ENCODE results near the gene KANK4. TPM values are rescaled to one million over a fixed set of nuclear protein-coding genes. Genes with fewer than 3 reads are reported as not detected.

KANK4 gene
- total and polyA plus RNA-seq, 2 of the 8 experiments (the other 6 are each of a cell fraction or from before 2014, with no cell fraction given) = 0.22 to 0.26 TPM

DNA sequence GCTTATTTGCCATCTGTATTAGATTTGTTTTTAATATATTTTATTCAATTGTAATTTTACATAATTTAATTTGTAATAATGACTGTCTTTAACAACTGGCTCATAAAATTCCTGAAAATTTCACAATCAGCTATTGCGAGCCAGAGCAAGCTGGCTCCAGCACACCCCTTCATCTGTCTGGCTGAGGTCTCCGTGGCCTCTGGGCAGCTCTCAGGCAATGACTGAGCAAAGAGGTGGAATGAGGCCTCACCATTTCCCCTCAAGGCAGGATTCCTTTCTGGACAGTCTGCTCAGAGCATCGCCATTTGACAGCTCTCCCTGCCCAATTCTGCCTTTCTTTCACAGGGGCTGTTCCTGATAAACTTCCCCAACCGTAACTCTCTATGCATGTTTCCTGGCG, 5.8 kb upstream of the KANK4 start:
- Histone ChIP-seq H3K14ac (ENCODE audit: insufficient read length) (no peak overlapping the region), H3K36me3 (ENCODE audit: control insufficient read depth in 2 of 4, insufficient read depth in 4 of 4, low read length in 3 of 4) (no peaks in the 10 kb centered on the region), H3K79me2 (ENCODE audit: control insufficient read depth in 1 of 2, insufficient read depth in 2 of 2, low read length in 2 of 2) (no peaks in the 10 kb centered on the region), H2BK15ac (ENCODE audit: low read length) (no peak overlapping the region), H3K23me2 (ENCODE audit: low read depth, low read length) (no peaks in the 10 kb centered on the region), H3K23ac (ENCODE audit: insufficient read length) (no peak overlapping the region), H3K56ac (replicated peaks; ENCODE audit: insufficient read length, low read depth, low read length) (no peak overlapping the region), H2BK12ac (ENCODE audit: low read depth, low read length) (no peak overlapping the region), H4K8ac (ENCODE audit: extremely low read depth, insufficient read depth, low read length) (no peak overlapping the region), H4K20me1 (replicated peaks in 1 of 2; ENCODE audit: control insufficient read depth in 1 of 2, insufficient read depth in 2 of 2, low read length in 2 of 2) (no peaks in the 10 kb centered on the region), H2BK20ac (ENCODE audit: low read length) (no peak overlapping the region), H3K18ac (ENCODE audit: extremely low read depth, low read length) (no peak overlapping the region), H2BK5ac (ENCODE audit: low read depth, low read length) (no peak overlapping the region), H3K79me1 (ENCODE audit: low read depth, low read length) (no peaks in the 10 kb centered on the region), H3K27me3 (replicated peaks in 1 of 4; ENCODE audit: control insufficient read depth in 3 of 4, extremely low read depth in 1 of 4, insufficient read depth in 3 of 4, low read length in 3 of 4) (peaks cover 0 to 4% (median 4%) of the 10 kb centered on the region in 4 experiments; a peak in 6 of 7 replicates), H2AFZ (ENCODE audit: low read length) (no peak overlapping the region), H2BK120ac (replicated peaks; ENCODE audit: low read depth, low read length) (no peak overlapping the region), H3K27ac (ENCODE audit: low read depth, low read length) (no peak overlapping the region), H3K4me1 (replicated peaks in 1 of 4; ENCODE audit: control insufficient read depth in 3 of 4, insufficient read depth in 4 of 4, low read length in 3 of 4) (peaks cover 0 to 6% (median 3%) of the 10 kb centered on the region in 4 experiments; a peak in 3 of 7 replicates), H3K9ac (replicated peaks in 1 of 4; ENCODE audit: extremely low read depth in 1 of 4, low read depth in 3 of 4, low read length in 3 of 4) (no peak overlapping the region), H3K4ac (replicated peaks; ENCODE audit: insufficient read length, low read depth, low read length) (no peak overlapping the region), H3K4me3 (ENCODE audit: extremely low read depth in 1 of 4, insufficient read depth in 2 of 4, low read depth in 3 of 4, low read length in 4 of 4) (no peak overlapping the region), H2AK5ac (ENCODE audit: low read depth, low read length) (no peak overlapping the region), H4K5ac (ENCODE audit: insufficient read length, low read depth, low read length) (no peak overlapping the region), H4K91ac (replicated peaks; ENCODE audit: insufficient read length, low read length) (no peak overlapping the region), H3K4me2 (ENCODE audit: insufficient read depth in 1 of 2, low read depth in 2 of 2, low read length in 2 of 2) (no peak overlapping the region), H3K9me3 (ENCODE audit: insufficient read depth in 2 of 2, low read depth in 1 of 2, low read length in 1 of 2) (no peaks in the 10 kb centered on the region)
- POLR2A ChIA-PET (ENCODE audit: partially characterized antibody) = interaction anchor here (1.1 to 1.4 kb wide), 3 partner anchors 9 to 24 kb away, joined by 3 read pairs; no protein-coding TSS in a partner anchor
- FAIRE-seq (no peak), DNase-seq (ENCODE audit: low read depth in 1 of 2, low spot score in 2 of 2) (no peak)
- CTCF ChIA-PET (ENCODE audit: partially characterized antibody) = interaction anchor here (0.6 to 2.6 kb wide), 4 partner anchors 13 to 66 kb away, joined by 3 to 11 read pairs (median 6); no protein-coding TSS in a partner anchor
- WGBS, 2 experiments (ENCODE audit: extremely low coverage in 1 of 2, insufficient coverage in 1 of 2, insufficient read length in 1 of 2, insufficient replicate concordance in 2 of 2, low coverage in 1 of 2, low lambda C conversion rate in 2 of 2, missing lambda C conversion rate in 1 of 2) = 89% methylated on average over 5 of the region's 5 CpGs; no CpG with 5 or more reads in 1 of the 2 experiments
- no peak for TF ChIP-seq ATF3 (IDR thresholded peaks at IDR 0.05; ENCODE audit: insufficient read depth, low read depth, low read length)
- TF ChIP-seq MAFK (IDR thresholded peaks at IDR 0.05; ENCODE audit: low read depth, low read length) = no peak

Data from H1 (cell line).